B cell (primary cell): Measurements from ENCODE around the gene FHIT. TPM values are rescaled to one million over a fixed set of nuclear protein-coding genes. Genes with fewer than 3 reads are reported as not detected.

ENCODE experiments used
- ATAC-seq: fragments of 200-7000 bp; cut with Tn5 transposase; one replicate; pipeline ENCODE4 v1.10.0; 2021; ENCODE audit warnings: low read depth, mild to moderate bottlenecking, moderate number of reproducible peaks, moderate library complexity
- CTCF ChIA-PET: fragments of 350-600 bp; sonication (Branson Sonifier 250); formaldehyde crosslinking; loops from one replicate; lab custom pipeline; 2021; ENCODE audit warnings: antibody characterized with exemption, inconsistent platforms; lab: Charles Lee
- POLR2A ChIA-PET: fragments of 350-600 bp; sonication (Branson Sonifier 250); formaldehyde crosslinking; loops from one replicate; lab custom pipeline; 2021; ENCODE audit warnings: antibody characterized with exemption; lab: Charles Lee
- DNase-seq: peaks from one replicate; pipeline ENCODE4 v3.0.0; 2013
- H2AFZ ChIP-seq: 2 replicates; pipeline ENCODE4 v1.6.1; 2012; ENCODE audit warnings: mild to moderate bottlenecking, low read depth, low read length; ENCODE audit not compliant: insufficient read depth, poor library complexity, severe bottlenecking
- H3K27ac ChIP-seq, 2 donors: 1 replicate in 1 of 2; 2 replicates in 1 of 2; pipeline ENCODE4 v1.5.1; 2012 to 2013; ENCODE audit warnings: low read length in 2 of 2, mild to moderate bottlenecking in 2 of 2, moderate library complexity in 1 of 2
- H3K27me3 ChIP-seq, 4 experiments: fragments of 200-600 bp in 1 of 4; sonication (generic) in 1 of 4; replicated peaks in 1 of 4; 1 replicate in 2 of 4; 2 replicates in 2 of 4; pipeline versions ENCODE4 v1.6.1 to v1.7.0; 2013 to 2016; ENCODE audit warnings: low read length in 3 of 4, mild to moderate bottlenecking in 2 of 4, mixed read lengths in 1 of 4, moderate library complexity in 1 of 4; ENCODE audit not compliant: insufficient read depth in 4 of 4, control insufficient read depth in 3 of 4; ENCODE audit errors: control extremely low read depth in 1 of 4
- H3K36me3 ChIP-seq, 2 experiments: replicated peaks in 1 of 2; 1 replicate in 1 of 2; 2 replicates in 1 of 2; pipeline versions ENCODE4 v1.6.1 to v1.7.1; 2013; ENCODE audit warnings: low read length in 1 of 2; ENCODE audit not compliant: insufficient read depth in 2 of 2, control insufficient read depth in 1 of 2; ENCODE audit errors: control extremely low read depth in 1 of 2, extremely low read depth in 1 of 2
- H3K4me1 ChIP-seq, 2 donors: fragments of 200-600 bp in 1 of 2; sonication (generic) in 1 of 2; 1 replicate in 1 of 2; 2 replicates in 1 of 2; pipeline versions ENCODE4 v1.5.1 to v1.6.1; 2013 to 2017; ENCODE audit warnings: low read length in 2 of 2; ENCODE audit not compliant: control insufficient read depth in 2 of 2, insufficient read depth in 2 of 2
- H3K4me2 ChIP-seq: replicated peaks from 2 replicates; pipeline ENCODE3; 2012; ENCODE audit warnings: mild to moderate bottlenecking, low read depth, low read length; ENCODE audit not compliant: poor library complexity, severe bottlenecking
- H3K4me3 ChIP-seq, 5 experiments: fragments of 200-600 bp in 1 of 5; sonication (generic) in 1 of 5; 1 replicate in 3 of 5; 2 replicates in 2 of 5; pipeline versions ENCODE4 v1.5.1 to v1.7.0; 2011 to 2016; ENCODE audit warnings: low read length in 4 of 5, mild to moderate bottlenecking in 4 of 5, low read depth in 2 of 5, control low read depth in 1 of 5, moderate library complexity in 1 of 5; ENCODE audit not compliant: insufficient read depth in 1 of 5; ENCODE audit errors: control extremely low read depth in 1 of 5, extremely low read depth in 1 of 5
- H3K79me2 ChIP-seq: fragments of 200-600 bp; sonication (generic); one replicate; pipeline ENCODE4 v1.6.0; 2016; ENCODE audit warnings: low read length; ENCODE audit not compliant: control insufficient read depth, insufficient read depth
- H3K9ac ChIP-seq: fragments of 200-600 bp; sonication (generic); 2 replicates; pipeline ENCODE4 v1.6.1; 2017; ENCODE audit warnings: mild to moderate bottlenecking, low read length, moderate library complexity
- H3K9me3 ChIP-seq, 3 donors: one replicate each; pipeline versions ENCODE4 v1.6.1 to v1.7.1; 2013; ENCODE audit warnings: low read length in 2 of 3; ENCODE audit not compliant: control insufficient read depth in 2 of 3, insufficient read depth in 1 of 3; ENCODE audit errors: control extremely low read depth in 1 of 3
- H4K20me1 ChIP-seq: 2 replicates; pipeline ENCODE4 v1.6.0; 2012; ENCODE audit warnings: mild to moderate bottlenecking, low read length; ENCODE audit not compliant: insufficient read depth, control insufficient read depth, poor library complexity, severe bottlenecking
- H3K27ac Mint-ChIP-seq: one replicate; pipeline ENCODE4 v1.8.0; 2021; ENCODE audit warnings: mixed read lengths
- H3K27me3 Mint-ChIP-seq: one replicate; pipeline ENCODE4 v1.8.0; 2021; ENCODE audit warnings: mixed read lengths
- H3K4me1 Mint-ChIP-seq: one replicate; pipeline ENCODE4 v1.8.0; 2021; ENCODE audit warnings: mixed read lengths
- H3K4me3 Mint-ChIP-seq: one replicate; pipeline ENCODE4 v1.8.0; 2021; ENCODE audit warnings: mixed read lengths
- H3K9me3 Mint-ChIP-seq: one replicate; pipeline ENCODE4 v1.8.0; 2022; ENCODE audit warnings: mixed read lengths; ENCODE audit not compliant: insufficient read depth
- CTCF ChIP-seq: fragments of 200-600 bp; IDR thresholded peaks from one replicate; pipeline ENCODE4 v1.8.0; 2022; ENCODE audit warnings: antibody characterized with exemption, mild to moderate bottlenecking
- EZH2 ChIP-seq: IDR thresholded peaks from 2 replicates; pipeline ENCODE4 v1.6.1; 2012; ENCODE audit warnings: borderline replicate concordance, low read depth, mild to moderate bottlenecking, moderate library complexity, low read length; ENCODE audit not compliant: insufficient read depth, poor library complexity, severe bottlenecking
- WGBS: methylation state at CpG from one replicate; pipeline ENCODE4 v1.1.5; 2013; ENCODE audit warnings: missing lambda C conversion rate; ENCODE audit not compliant: insufficient coverage; 5-methylcytosine and 5-hydroxymethylcytosine counted together
- intact Hi-C: fragments of 100-400 bp; cut with micrococcal nuclease; formaldehyde crosslinking; loops from one replicate; pipeline ENCODE4 v1.10.0; 2022
- polyA plus RNA-seq: library from polyadenylated mRNA; depleted of rRNA; stranded (reverse); fragments of >200 nt; gene quantifications from 2 replicates; pipeline ENCODE4 v1.2.3, GENCODE V29; 2012
- total RNA-seq, 2 donors: library from RNA; stranded (reverse); fragments of 120-200 nt in 1 of 2; gene quantifications; 1 replicate in 1 of 2; 2 replicates in 1 of 2; pipeline versions ENCODE4 v1.2.3 to v1.2.4, GENCODE V29; 2013 to 2022

Gene FHIT
- total and polyA plus RNA-seq, 2 donors (not counting 1 experiment from before 2014, with no cell fraction given) = 1.7 to 7.8 TPM

GRCh38 chr3:60107275-60107674, 1144.0 kb downstream of the FHIT start:
- no peak overlapping the region for H3K4me3 ChIP-seq
- H3K36me3 ChIP-seq = no peaks in the 10 kb centered on the region
- no peak overlapping the region for H3K9ac ChIP-seq
- TF ChIP-seq EZH2 (no peak), CTCF (no peak)
- no peaks in the 10 kb centered on the region for H3K9me3 ChIP-seq
- CTCF ChIA-PET = no interaction called here
- no peaks in the 10 kb centered on the region for H3K9me3 Mint-ChIP-seq
- intact Hi-C loops = no loop called here
- H2AFZ ChIP-seq = no peak overlapping the region
- no peak for ATAC-seq
- POLR2A ChIA-PET = no interaction called here
- peaks cover 4% of the 10 kb centered on the region for H3K4me1 Mint-ChIP-seq
- no CpG with 5 or more reads among the region's 2 CpGs for WGBS
- no peaks in the 10 kb centered on the region for H3K4me1 ChIP-seq
- H3K4me2 ChIP-seq = no peak overlapping the region
- H4K20me1 ChIP-seq = no peaks in the 10 kb centered on the region
- no peak overlapping the region for H3K27ac Mint-ChIP-seq
- no peak for DNase-seq
- no peak overlapping the region for H3K4me3 Mint-ChIP-seq
- H3K27ac ChIP-seq = no peak overlapping the region
- H3K27me3 Mint-ChIP-seq = no peaks in the 10 kb centered on the region
- no peaks in the 10 kb centered on the region for H3K27me3 ChIP-seq
- no peaks in the 10 kb centered on the region for H3K79me2 ChIP-seq

- H2AFZ ChIP-seq = no peak overlapping the region
- Mint-ChIP-seq H3K4me3 (no peak overlapping the region), H3K4me1 (peaks cover 4% of the 10 kb centered on the region), H3K9me3 (no peaks in the 10 kb centered on the region), H3K27ac (no peak overlapping the region), H3K27me3 (no peaks in the 10 kb centered on the region)
- H3K4me2 ChIP-seq = no peak overlapping the region
- H4K20me1 ChIP-seq = no peaks in the 10 kb centered on the region
- H3K27me3 ChIP-seq = no peaks in the 10 kb centered on the region
- ChIA-PET POLR2A (no interaction called here), CTCF (no interaction called here)
- no peak overlapping the region for H3K27ac ChIP-seq
- no peaks in the 10 kb centered on the region for H3K4me1 ChIP-seq
- 85% methylated on average over 2 of the region's 4 CpGs for WGBS
- no peaks in the 10 kb centered on the region for H3K79me2 ChIP-seq
- no peak overlapping the region for H3K9ac ChIP-seq
- no peak for TF ChIP-seq EZH2
- TF ChIP-seq CTCF = no peak
- H3K36me3 ChIP-seq = no peaks in the 10 kb centered on the region
- DNase-seq (no peak), ATAC-seq (no peak)
- no peak overlapping the region for H3K4me3 ChIP-seq
- no peaks in the 10 kb centered on the region for H3K9me3 ChIP-seq
- intact Hi-C loops = no loop called here
These were observed 1149.1 kb downstream of the FHIT start for GRCh38 chr3:60102154-60102553.
